Gastroesophageal sphincter (tissue), 3 donors: ENCODE data around the gene IGSF6.

Experiments used
- POLR2A ChIP-seq, 2 donors: fragments of 450-650 bp; IDR thresholded peaks; one replicate each; pipeline ENCODE4 v1.6.1; 2017; ENCODE audit warnings: antibody characterized with exemption in 2 of 2, mild to moderate bottlenecking in 2 of 2, moderate library complexity in 1 of 2
- TF ChIP-seq, protein P1 (sequence below), 4 experiments: fragments of 200-600 bp in 2 of 4; fragments of 450-650 bp in 2 of 4; sonication (generic) in 1 of 4; IDR thresholded peaks; one replicate each; pipeline ENCODE4 v1.5.1; 2017 to 2019; ENCODE audit warnings: antibody characterized with exemption in 4 of 4, mild to moderate bottlenecking in 2 of 4, moderate library complexity in 2 of 4

DNA sequence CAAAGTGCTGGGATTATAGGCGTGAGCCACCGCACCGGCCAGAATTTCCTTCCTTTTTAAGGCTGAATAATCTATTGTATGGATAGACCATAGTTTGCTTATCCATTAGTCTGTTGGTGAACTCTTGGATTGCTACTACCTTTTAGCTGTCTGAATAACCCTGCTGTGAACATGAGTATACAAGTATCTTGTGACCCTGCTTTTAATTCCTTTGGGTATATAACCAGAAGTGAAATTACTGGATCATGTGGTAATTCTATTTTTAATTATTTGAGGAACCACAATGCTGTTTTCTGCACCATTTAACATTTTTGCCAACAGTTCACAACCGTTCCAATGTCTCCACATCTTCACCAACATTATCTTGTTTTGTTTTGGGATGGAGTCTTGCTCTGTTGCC lies 6.7 kb upstream of the IGSF6 start:
- TF ChIP-seq POLR2A (IDR thresholded peaks at IDR 0.05): no peak
- TF ChIP-seq, protein P1, sequence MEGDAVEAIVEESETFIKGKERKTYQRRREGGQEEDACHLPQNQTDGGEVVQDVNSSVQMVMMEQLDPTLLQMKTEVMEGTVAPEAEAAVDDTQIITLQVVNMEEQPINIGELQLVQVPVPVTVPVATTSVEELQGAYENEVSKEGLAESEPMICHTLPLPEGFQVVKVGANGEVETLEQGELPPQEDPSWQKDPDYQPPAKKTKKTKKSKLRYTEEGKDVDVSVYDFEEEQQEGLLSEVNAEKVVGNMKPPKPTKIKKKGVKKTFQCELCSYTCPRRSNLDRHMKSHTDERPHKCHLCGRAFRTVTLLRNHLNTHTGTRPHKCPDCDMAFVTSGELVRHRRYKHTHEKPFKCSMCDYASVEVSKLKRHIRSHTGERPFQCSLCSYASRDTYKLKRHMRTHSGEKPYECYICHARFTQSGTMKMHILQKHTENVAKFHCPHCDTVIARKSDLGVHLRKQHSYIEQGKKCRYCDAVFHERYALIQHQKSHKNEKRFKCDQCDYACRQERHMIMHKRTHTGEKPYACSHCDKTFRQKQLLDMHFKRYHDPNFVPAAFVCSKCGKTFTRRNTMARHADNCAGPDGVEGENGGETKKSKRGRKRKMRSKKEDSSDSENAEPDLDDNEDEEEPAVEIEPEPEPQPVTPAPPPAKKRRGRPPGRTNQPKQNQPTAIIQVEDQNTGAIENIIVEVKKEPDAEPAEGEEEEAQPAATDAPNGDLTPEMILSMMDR (IDR thresholded peaks at IDR 0.05): no peak
